Spleen (tissue), 11 donors: ENCODE data around the gene C4orf50. TPM values are rescaled to one million over a fixed set of nuclear protein-coding genes. Genes with fewer than 3 reads are reported as not detected.

Source experiments
- DNase-seq: peaks from one replicate; pipeline ENCODE4 v3.0.0-alpha.2; 2020
- H3K27ac ChIP-seq, 8 donors: fragments of 200-600 bp; sonication (generic) in 7 of 8; 1 replicate in 4 of 8; 2 replicates in 4 of 8; pipeline versions ENCODE4 v1.5.0 to v1.8.0; 2016 to 2021; ENCODE audit warnings: inconsistent platforms in 4 of 8, mild to moderate bottlenecking in 4 of 8, moderate library complexity in 1 of 8
- H3K27me3 ChIP-seq, 7 donors: fragments of 200-600 bp; sonication (generic) in 6 of 7; replicated peaks in 1 of 7; 1 replicate in 4 of 7; 2 replicates in 3 of 7; pipeline versions ENCODE4 v1.5.0 to v1.8.0; 2016 to 2021; ENCODE audit warnings: inconsistent platforms in 3 of 7, mild to moderate bottlenecking in 1 of 7
- H3K36me3 ChIP-seq, 6 donors: fragments of 200-600 bp; sonication (generic) in 5 of 6; 1 replicate in 4 of 6; 2 replicates in 2 of 6; pipeline versions ENCODE4 v1.5.0 to v1.8.0; 2016 to 2021; ENCODE audit warnings: inconsistent platforms in 2 of 6
- H3K4me1 ChIP-seq, 6 donors: fragments of 200-600 bp; sonication (generic) in 5 of 6; 1 replicate in 3 of 6; 2 replicates in 3 of 6; pipeline versions ENCODE4 v1.5.0 to v1.8.0; 2016 to 2021; ENCODE audit warnings: inconsistent platforms in 3 of 6
- H3K4me3 ChIP-seq, 8 donors: fragments of 200-600 bp; sonication (generic) in 7 of 8; 1 replicate in 4 of 8; 2 replicates in 4 of 8; pipeline versions ENCODE4 v1.5.0 to v1.8.0; 2016 to 2021; ENCODE audit warnings: inconsistent platforms in 4 of 8, mild to moderate bottlenecking in 4 of 8, moderate library complexity in 2 of 8
- H3K9me3 ChIP-seq, 8 donors: fragments of 200-600 bp; sonication (generic) in 7 of 8; 1 replicate in 4 of 8; 2 replicates in 4 of 8; pipeline versions ENCODE4 v1.5.0 to v1.8.0; 2016 to 2021; ENCODE audit warnings: inconsistent platforms in 4 of 8
- POLR2A ChIP-seq, 3 donors: fragments of 450-650 bp; IDR thresholded peaks; one replicate each; pipeline ENCODE4 v1.5.1; 2017; ENCODE audit warnings: antibody characterized with exemption in 3 of 3, mild to moderate bottlenecking in 1 of 3
- POLR2AphosphoS5 ChIP-seq, 3 donors: sonication (generic); formaldehyde crosslinking; IDR thresholded peaks; one replicate each; pipeline ENCODE4 v1.5.1; 2017; ENCODE audit warnings: antibody characterized with exemption in 3 of 3
- WGBS, 5 donors: extraction: QIAGEN DNeasy Blood & Tissue Kit in 3 of 5; methylation state at CpG; one replicate each; pipeline versions ENCODE4 v1.1.5 to v1.1.7; 2013 to 2018; 5-methylcytosine and 5-hydroxymethylcytosine counted together
- intact Hi-C: fragments of 100-400 bp; cut with DNase I; formaldehyde crosslinking; loops from one replicate; pipeline ENCODE4 v1.15.0; 2023; ENCODE audit warnings: low total_unique reads
- polyA plus RNA-seq, 3 donors: library from polyadenylated mRNA; stranded (reverse); fragments of 200-250 nt; gene quantifications; one replicate each; pipeline ENCODE4 v1.2.1, GENCODE V29; 2013
- total RNA-seq, 7 donors: library from RNA; depleted of rRNA in 3 of 7; stranded (reverse); fragments of >200 nt in 3 of 7; fragmentation: NEBNext Ultra II Directional in 4 of 7; extraction: Animal tissue kit (Norgen Biotek cat#: 25700) in 4 of 7; gene quantifications; one replicate each; pipeline versions ENCODE4 v1.1.0 to v1.2.1, GENCODE V29; 2016 to 2021
- TF ChIP-seq, protein P1 (sequence below), 11 experiments: fragments of 200-600 bp in 7 of 11; fragments of 450-650 bp in 4 of 11; sonication (generic) in 4 of 11; IDR thresholded peaks in 8 of 11; conservative IDR thresholded peaks in 3 of 11; 1 replicate in 7 of 11; 2 replicates in 4 of 11; pipeline versions ENCODE4 v1.4.0 to v1.8.0; 2016 to 2021; ENCODE audit warnings: antibody characterized with exemption in 11 of 11, inconsistent platforms in 4 of 11, mild to moderate bottlenecking in 1 of 11
- donor health status: healthy with polysubstance abuse.
- donor health status: DM: no; HTN: no; CAD: no; lungs with moderate emphysema.
- donor health status: DM: no; HTN: no; CAD: no.
- donor health status: Bipolar disorder and iron deficiency.
- donor health status: healthy.
- donor health status: DM: no; HTN: no; CAD: no.
- donor health status: DM: yes; HTN: yes; CAD: no.

Gene C4orf50
- total and polyA plus RNA-seq, 10 donors: 0.02 to 2.5 (median 0.30) TPM

DNA sequence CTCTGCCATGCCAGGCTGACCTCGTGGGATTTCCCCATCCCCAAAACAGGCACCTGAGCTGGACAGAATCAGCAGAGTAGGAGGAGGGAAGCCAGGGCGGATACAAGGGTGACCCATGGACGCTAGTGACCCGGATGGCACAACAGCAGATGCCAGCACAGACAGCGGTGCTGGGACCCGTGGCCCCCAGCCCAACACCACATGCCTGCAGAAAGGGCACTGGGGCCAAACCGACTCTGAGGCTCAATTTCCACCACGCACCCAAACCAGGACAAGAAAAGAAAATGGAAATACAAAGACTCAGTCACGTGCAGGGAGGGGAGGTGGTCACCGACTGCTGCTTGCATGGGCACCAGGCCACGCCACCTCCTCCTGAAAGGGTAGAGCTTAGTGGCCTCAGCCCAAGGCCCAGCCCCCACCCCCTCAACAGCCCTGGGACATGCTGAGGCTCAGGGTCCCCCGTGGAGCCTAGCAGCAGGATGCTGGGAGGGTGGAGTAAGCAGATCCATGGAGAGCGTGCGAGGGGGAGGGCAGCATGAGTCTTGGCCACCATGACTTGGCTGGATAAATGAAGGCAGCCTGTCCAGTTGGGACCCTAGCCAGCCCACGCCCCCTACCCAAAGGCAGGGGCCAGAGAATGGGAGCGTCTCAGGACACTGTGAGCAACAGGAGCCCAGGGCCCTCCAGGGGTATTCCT is 47.7 kb downstream of the C4orf50 start:
- H3K36me3 ChIP-seq: no peaks in the 10 kb centered on the region
- H3K4me3 ChIP-seq: no peak overlapping the region
- intact Hi-C loops: no loop called here
- no peaks in the 10 kb centered on the region for H3K9me3 ChIP-seq
- H3K27ac ChIP-seq: no peak overlapping the region
- DNase-seq: peak; percentile 69
- H3K4me1 ChIP-seq: no peaks in the 10 kb centered on the region
- no peak for TF ChIP-seq POLR2A (IDR thresholded peaks at IDR 0.05)
- no peak for TF ChIP-seq POLR2AphosphoS5 (IDR thresholded peaks at IDR 0.05)
- TF ChIP-seq, protein P1, sequence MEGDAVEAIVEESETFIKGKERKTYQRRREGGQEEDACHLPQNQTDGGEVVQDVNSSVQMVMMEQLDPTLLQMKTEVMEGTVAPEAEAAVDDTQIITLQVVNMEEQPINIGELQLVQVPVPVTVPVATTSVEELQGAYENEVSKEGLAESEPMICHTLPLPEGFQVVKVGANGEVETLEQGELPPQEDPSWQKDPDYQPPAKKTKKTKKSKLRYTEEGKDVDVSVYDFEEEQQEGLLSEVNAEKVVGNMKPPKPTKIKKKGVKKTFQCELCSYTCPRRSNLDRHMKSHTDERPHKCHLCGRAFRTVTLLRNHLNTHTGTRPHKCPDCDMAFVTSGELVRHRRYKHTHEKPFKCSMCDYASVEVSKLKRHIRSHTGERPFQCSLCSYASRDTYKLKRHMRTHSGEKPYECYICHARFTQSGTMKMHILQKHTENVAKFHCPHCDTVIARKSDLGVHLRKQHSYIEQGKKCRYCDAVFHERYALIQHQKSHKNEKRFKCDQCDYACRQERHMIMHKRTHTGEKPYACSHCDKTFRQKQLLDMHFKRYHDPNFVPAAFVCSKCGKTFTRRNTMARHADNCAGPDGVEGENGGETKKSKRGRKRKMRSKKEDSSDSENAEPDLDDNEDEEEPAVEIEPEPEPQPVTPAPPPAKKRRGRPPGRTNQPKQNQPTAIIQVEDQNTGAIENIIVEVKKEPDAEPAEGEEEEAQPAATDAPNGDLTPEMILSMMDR (IDR thresholded peaks at IDR 0.05 in 8 of 11, conservative IDR thresholded peaks at IDR 0.05 in 3 of 11): no peak
- WGBS, 5 donors: 76 to 88% (median 83%) methylated on average over 14 to 16 of the region's 16 CpGs
- peaks cover 0 to 52% (median 15%) of the 10 kb centered on the region in 7 donors for H3K27me3 ChIP-seq

DNA sequence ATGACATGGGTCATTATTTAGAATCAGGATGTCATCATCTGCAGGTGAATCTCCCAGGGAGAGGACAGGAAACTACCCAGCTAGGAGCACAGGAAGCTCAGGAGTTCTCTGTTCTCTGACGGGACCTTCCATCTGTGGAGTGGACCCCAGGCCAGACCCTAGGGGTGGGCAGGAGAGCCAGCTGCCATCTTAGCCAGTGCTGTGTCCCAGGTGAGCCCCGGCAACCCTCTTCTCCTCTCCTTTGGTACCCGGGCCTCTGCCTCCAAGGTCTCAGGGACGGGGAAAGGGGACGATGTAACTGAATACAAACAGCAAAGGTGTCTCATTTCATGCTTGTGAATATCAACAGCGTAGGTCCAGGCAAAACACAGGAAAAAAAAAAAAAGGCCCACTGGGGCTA is 48.5 kb downstream of the C4orf50 start:
- TF ChIP-seq, protein P1 (IDR thresholded peaks at IDR 0.05 in 8 of 11, conservative IDR thresholded peaks at IDR 0.05 in 3 of 11): no peak
- TF ChIP-seq POLR2AphosphoS5 (IDR thresholded peaks at IDR 0.05) (no peak), POLR2A (IDR thresholded peaks at IDR 0.05) (no peak)
- Histone ChIP-seq H3K27me3 (peaks cover 0 to 46% (median 15%) of the 10 kb centered on the region in 7 donors), H3K9me3 (no peaks in the 10 kb centered on the region), H3K36me3 (no peaks in the 10 kb centered on the region), H3K4me3 (no peak overlapping the region), H3K4me1 (no peaks in the 10 kb centered on the region), H3K27ac (no peak overlapping the region)
- intact Hi-C loops: no loop called here
- 70 to 81% (median 74%) methylated on average over 6 of the region's 6 CpGs for WGBS, 5 donors
- DNase-seq: no peak

DNA sequence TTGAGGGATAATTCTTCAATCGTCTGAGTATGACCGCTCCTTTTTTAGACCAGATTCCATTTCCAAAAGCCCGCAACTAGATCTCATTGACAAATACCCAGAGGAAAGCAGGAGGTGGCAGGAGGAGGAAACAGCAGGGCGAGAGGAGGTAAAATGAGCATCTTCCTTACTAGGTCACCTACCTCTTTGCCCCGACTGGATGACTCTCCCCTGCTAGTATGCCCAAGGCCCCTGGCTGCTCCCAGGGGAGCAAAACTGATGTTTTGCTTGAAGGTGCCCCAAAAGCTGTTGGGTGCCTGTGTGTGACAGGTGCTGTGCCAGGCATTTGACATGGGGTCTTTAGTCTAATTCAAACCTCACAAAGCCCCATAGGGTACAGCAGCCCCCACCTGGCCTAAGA is 48.9 kb downstream of the C4orf50 start:
- peaks cover 0 to 43% (median 12%) of the 10 kb centered on the region in 7 donors for H3K27me3 ChIP-seq
- TF ChIP-seq, protein P1 (IDR thresholded peaks at IDR 0.05 in 8 of 11, conservative IDR thresholded peaks at IDR 0.05 in 3 of 11): no peak
- no peak for TF ChIP-seq POLR2A (IDR thresholded peaks at IDR 0.05)
- no peaks in the 10 kb centered on the region for H3K36me3 ChIP-seq
- no peak for DNase-seq
- H3K4me3 ChIP-seq: no peak overlapping the region
- no peaks in the 10 kb centered on the region for H3K9me3 ChIP-seq
- intact Hi-C loops: no loop called here
- H3K4me1 ChIP-seq: no peaks in the 10 kb centered on the region
- no peak overlapping the region for H3K27ac ChIP-seq
- WGBS, 5 donors: 76 to 88% (median 83%) methylated on average over 5 of the region's 5 CpGs

DNA sequence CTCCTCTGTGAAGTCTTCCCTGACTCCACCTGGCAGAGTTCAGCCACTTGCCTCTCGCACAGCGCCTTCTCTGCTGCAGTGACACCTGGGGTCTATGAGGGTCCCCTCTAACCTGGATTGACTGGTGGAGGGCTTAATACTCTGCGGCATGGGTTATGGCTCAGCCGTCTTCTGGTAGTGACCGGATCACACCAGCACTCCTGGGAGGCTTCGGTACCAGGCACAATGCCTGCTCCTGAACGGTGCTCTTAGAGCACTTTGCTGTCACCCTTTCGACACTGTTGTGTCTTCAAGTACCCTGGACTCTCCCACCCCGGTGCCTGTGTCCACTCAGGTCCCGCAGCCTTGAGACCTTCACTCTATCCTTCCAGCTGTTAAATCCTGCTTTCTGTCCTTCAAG is 50.0 kb downstream of the C4orf50 start:
- H3K4me1 ChIP-seq: no peaks in the 10 kb centered on the region
- no peaks in the 10 kb centered on the region for H3K9me3 ChIP-seq
- H3K27me3 ChIP-seq: peaks cover 0 to 36% (median 2%) of the 10 kb centered on the region in 7 donors
- no peaks in the 10 kb centered on the region for H3K36me3 ChIP-seq
- DNase-seq: peak; percentile 28
- H3K4me3 ChIP-seq: no peak overlapping the region
- no peak for TF ChIP-seq POLR2A (IDR thresholded peaks at IDR 0.05)
- TF ChIP-seq, protein P1 (IDR thresholded peaks at IDR 0.05 in 8 of 11, conservative IDR thresholded peaks at IDR 0.05 in 3 of 11): no peak
- TF ChIP-seq POLR2AphosphoS5 (IDR thresholded peaks at IDR 0.05): no peak
- intact Hi-C loops: no loop called here
- no peak overlapping the region for H3K27ac ChIP-seq
- 87 to 93% (median 89%) methylated on average over 10 of the region's 10 CpGs for WGBS, 5 donors
